Neuronal stem cell (in vitro differentiated cells): ENCODE results near the gene STOX1.

Experiments
- DNase-seq: peaks from one replicate; pipeline ENCODE4 v3.0.0-alpha.2; 2013; ENCODE audit warnings: low spot score
- H2AFZ ChIP-seq: one replicate; pipeline ENCODE4 v1.6.1; 2013; ENCODE audit warnings: mild to moderate bottlenecking, low read length, inconsistent platforms
- H2AK5ac ChIP-seq: 2 replicates; pipeline ENCODE4 v1.6.1; 2013; ENCODE audit warnings: low read depth, mild to moderate bottlenecking, inconsistent platforms, low read length, moderate library complexity, mixed read lengths
- H2BK120ac ChIP-seq: 2 replicates; pipeline ENCODE4 v1.6.1; 2013; ENCODE audit warnings: low read depth, mild to moderate bottlenecking, inconsistent platforms, low read length, moderate library complexity, mixed read lengths
- H2BK12ac ChIP-seq: one replicate; pipeline ENCODE4 v1.6.1; 2013; ENCODE audit warnings: low read length, inconsistent platforms
- H2BK15ac ChIP-seq: 2 replicates; pipeline ENCODE4 v1.6.1; 2013; ENCODE audit warnings: mild to moderate bottlenecking, low read length, inconsistent platforms, mixed read lengths
- H2BK5ac ChIP-seq: one replicate; pipeline ENCODE4 v1.6.1; 2013; ENCODE audit warnings: inconsistent platforms, mild to moderate bottlenecking, low read length, moderate library complexity
- H3K14ac ChIP-seq: one replicate; pipeline ENCODE4 v1.6.1; 2013; ENCODE audit warnings: low read length, inconsistent platforms
- H3K18ac ChIP-seq: 2 replicates; pipeline ENCODE4 v1.6.1; 2013; ENCODE audit warnings: low read length, inconsistent platforms
- H3K23ac ChIP-seq: 2 replicates; pipeline ENCODE4 v1.6.1; 2013; ENCODE audit warnings: low read depth, mild to moderate bottlenecking, mixed read lengths, low read length, inconsistent platforms; ENCODE audit not compliant: poor library complexity
- H3K27ac ChIP-seq: replicated peaks from 3 replicates; pipeline ENCODE4 v1.5.1; 2013; ENCODE audit warnings: low read length, inconsistent platforms
- H3K27me3 ChIP-seq, 3 experiments: 2 replicates each; pipeline ENCODE4 v1.6.1; 2013; ENCODE audit warnings: low read length in 3 of 3, mild to moderate bottlenecking in 2 of 3, inconsistent platforms in 1 of 3, low read depth in 1 of 3, mixed read lengths in 1 of 3, moderate library complexity in 1 of 3; ENCODE audit not compliant: control insufficient read depth in 3 of 3, insufficient read depth in 3 of 3
- H3K36me3 ChIP-seq, 2 donors: replicated peaks in 1 of 2; 2 replicates each; pipeline ENCODE4 v1.6.1; 2013; ENCODE audit warnings: low read length in 2 of 2; ENCODE audit not compliant: control insufficient read depth in 2 of 2, insufficient read depth in 2 of 2
- H3K4ac ChIP-seq: 2 replicates; pipeline ENCODE4 v1.6.1; 2013; ENCODE audit warnings: inconsistent platforms, mild to moderate bottlenecking, low read length, moderate library complexity
- H3K4me1 ChIP-seq, 2 donors: 1 replicate in 1 of 2; 2 replicates in 1 of 2; pipeline ENCODE4 v1.6.1; 2013; ENCODE audit warnings: low read length in 2 of 2, low read depth in 1 of 2; ENCODE audit not compliant: control insufficient read depth in 2 of 2, insufficient read depth in 1 of 2
- H3K4me2 ChIP-seq: one replicate; pipeline ENCODE4 v1.6.1; 2013; ENCODE audit warnings: mild to moderate bottlenecking, low read length, inconsistent platforms; ENCODE audit not compliant: insufficient read depth, poor library complexity, severe bottlenecking
- H3K4me3 ChIP-seq, 2 donors: 2 replicates each; pipeline ENCODE4 v1.5.1; 2013; ENCODE audit warnings: low read length in 2 of 2, mild to moderate bottlenecking in 2 of 2, inconsistent platforms in 1 of 2, moderate library complexity in 1 of 2
- H3K79me1 ChIP-seq: one replicate; pipeline ENCODE4 v1.6.1; 2013; ENCODE audit warnings: low read depth, mild to moderate bottlenecking, inconsistent platforms, low read length, moderate library complexity
- H3K9ac ChIP-seq: one replicate; pipeline ENCODE4 v1.6.1; 2013; ENCODE audit warnings: mild to moderate bottlenecking, low read depth, low read length, inconsistent platforms; ENCODE audit not compliant: poor library complexity
- H3K9me3 ChIP-seq, 2 donors: replicated peaks in 1 of 2; 2 replicates each; pipeline versions ENCODE3 to v1.6.1; 2013; ENCODE audit warnings: low read length in 2 of 2, mild to moderate bottlenecking in 2 of 2, inconsistent platforms in 1 of 2, low read depth in 1 of 2, mixed read lengths in 1 of 2, moderate library complexity in 1 of 2; ENCODE audit not compliant: control insufficient read depth in 2 of 2, insufficient read depth in 1 of 2
- H4K8ac ChIP-seq: one replicate; pipeline ENCODE4 v1.6.1; 2013; ENCODE audit warnings: low read depth, mild to moderate bottlenecking, inconsistent platforms, low read length, moderate library complexity
- H4K91ac ChIP-seq: one replicate; pipeline ENCODE4 v1.6.1; 2013; ENCODE audit warnings: low read length, low read depth, mild to moderate bottlenecking, inconsistent platforms; ENCODE audit not compliant: poor library complexity
- WGBS, 2 donors: extraction: QIAGEN DNeasy Blood & Tissue Kit; methylation state at CpG; one replicate each; pipeline ENCODE4 v1.1.7; 2013; ENCODE audit warnings: missing lambda C conversion rate in 2 of 2, mixed read lengths in 1 of 2; ENCODE audit not compliant: insufficient read length in 2 of 2, insufficient replicate concordance in 1 of 2; ENCODE audit errors: extremely low coverage in 2 of 2; 5-methylcytosine and 5-hydroxymethylcytosine counted together

STOX1 gene

GRCh38 chr10:68848806-68849205 is 21.5 kb downstream of the STOX1 start:
- no peak overlapping the region for H2AK5ac ChIP-seq
- H3K14ac ChIP-seq: no peak overlapping the region
- no peak overlapping the region for H2AFZ ChIP-seq
- no peak overlapping the region for H3K23ac ChIP-seq
- no peaks in the 10 kb centered on the region for H3K27me3 ChIP-seq
- H2BK5ac ChIP-seq: no peak overlapping the region
- H4K91ac ChIP-seq: no peak overlapping the region
- no peaks in the 10 kb centered on the region for H3K36me3 ChIP-seq
- DNase-seq: no peak
- no peak overlapping the region for H3K4me2 ChIP-seq
- no CpG with 5 or more reads among the region's 4 CpGs for WGBS, 2 donors
- no peak overlapping the region for H3K18ac ChIP-seq
- no peak overlapping the region for H3K27ac ChIP-seq
- no peak overlapping the region for H2BK12ac ChIP-seq
- no peaks in the 10 kb centered on the region for H3K79me1 ChIP-seq
- no peak overlapping the region for H2BK15ac ChIP-seq
- no peak overlapping the region for H3K9ac ChIP-seq
- H3K4me1 ChIP-seq: no peaks in the 10 kb centered on the region
- H3K4me3 ChIP-seq: no peak overlapping the region
- no peak overlapping the region for H2BK120ac ChIP-seq
- H4K8ac ChIP-seq: no peak overlapping the region
- H3K4ac ChIP-seq: no peak overlapping the region
- no peaks in the 10 kb centered on the region for H3K9me3 ChIP-seq

DNA sequence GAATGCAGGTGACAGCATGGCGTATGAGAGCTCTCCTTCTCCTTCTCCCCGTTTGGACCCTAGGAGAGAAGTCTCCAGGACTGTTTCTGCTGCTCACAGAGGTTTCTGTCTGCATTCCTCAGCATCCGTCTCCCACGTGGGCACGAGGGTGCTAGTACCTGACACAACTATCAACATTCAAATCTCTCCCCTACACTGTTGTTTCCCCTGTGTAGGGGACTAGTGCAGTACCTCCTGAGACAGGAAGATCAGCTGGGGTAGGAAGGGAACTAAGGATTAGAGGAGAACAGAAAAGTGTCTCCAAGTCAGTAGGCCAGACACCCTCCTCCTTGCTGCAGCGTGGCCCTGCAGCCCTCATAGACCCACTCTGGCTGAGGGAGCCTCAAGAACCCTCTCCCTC is 29.0 kb downstream of the STOX1 start:
- no peak overlapping the region for H3K4me3 ChIP-seq
- no peak overlapping the region for H2BK15ac ChIP-seq
- no peaks in the 10 kb centered on the region for H3K79me1 ChIP-seq
- no peak overlapping the region for H4K91ac ChIP-seq
- no CpG with 5 or more reads among the region's 6 CpGs for WGBS, 2 donors
- no peak overlapping the region for H3K4me2 ChIP-seq
- peaks cover 1 to 9% of the 10 kb centered on the region in 2 donors for H3K9me3 ChIP-seq
- H3K27me3 ChIP-seq: no peaks in the 10 kb centered on the region
- DNase-seq: no peak
- H3K9ac ChIP-seq: no peak overlapping the region
- H2AK5ac ChIP-seq: no peak overlapping the region
- no peak overlapping the region for H3K4ac ChIP-seq
- no peak overlapping the region for H2AFZ ChIP-seq
- H3K36me3 ChIP-seq: no peaks in the 10 kb centered on the region
- H2BK12ac ChIP-seq: no peak overlapping the region
- H3K4me1 ChIP-seq: no peaks in the 10 kb centered on the region
- H2BK120ac ChIP-seq: no peak overlapping the region
- H2BK5ac ChIP-seq: no peak overlapping the region
- no peak overlapping the region for H3K27ac ChIP-seq
- H3K14ac ChIP-seq: no peak overlapping the region
- H3K18ac ChIP-seq: no peak overlapping the region
- no peak overlapping the region for H4K8ac ChIP-seq
- H3K23ac ChIP-seq: no peak overlapping the region

DNA sequence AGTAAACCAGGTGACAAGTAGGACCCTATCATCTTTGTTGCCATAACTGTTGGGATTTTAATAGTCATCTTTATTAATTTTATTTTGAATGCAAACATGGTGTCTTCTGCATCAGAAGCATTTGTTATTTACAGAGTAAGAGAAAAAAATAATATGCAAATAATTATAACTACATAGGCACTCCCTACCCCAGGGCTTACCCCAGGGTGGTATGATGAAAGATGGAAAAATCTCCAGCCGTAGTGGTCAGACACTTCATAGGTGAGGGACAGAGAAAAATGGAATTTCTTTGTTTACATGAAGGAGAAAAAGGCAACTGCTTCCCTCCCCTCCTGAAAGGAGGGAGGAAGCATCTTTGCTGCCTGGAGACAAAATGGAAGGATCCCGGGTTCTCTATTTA is 29.7 kb downstream of the STOX1 start:
- Histone ChIP-seq H3K36me3 (no peaks in the 10 kb centered on the region), H3K4me1 (no peaks in the 10 kb centered on the region), H4K8ac (no peak overlapping the region), H3K27ac (no peak overlapping the region), H2BK5ac (no peak overlapping the region), H3K79me1 (no peaks in the 10 kb centered on the region), H3K9ac (no peak overlapping the region), H3K27me3 (no peaks in the 10 kb centered on the region), H3K4me3 (no peak overlapping the region), H2BK12ac (no peak overlapping the region), H4K91ac (no peak overlapping the region), H3K23ac (no peak overlapping the region), H2BK120ac (no peak overlapping the region), H3K4ac (no peak overlapping the region), H3K9me3 (peaks cover 1 to 16% of the 10 kb centered on the region in 2 donors), H3K14ac (no peak overlapping the region), H3K18ac (no peak overlapping the region), H2AK5ac (no peak overlapping the region), H2BK15ac (no peak overlapping the region), H3K4me2 (no peak overlapping the region), H2AFZ (no peak overlapping the region)
- no peak for DNase-seq
- no CpG with 5 or more reads among the region's 2 CpGs for WGBS, 2 donors

DNA sequence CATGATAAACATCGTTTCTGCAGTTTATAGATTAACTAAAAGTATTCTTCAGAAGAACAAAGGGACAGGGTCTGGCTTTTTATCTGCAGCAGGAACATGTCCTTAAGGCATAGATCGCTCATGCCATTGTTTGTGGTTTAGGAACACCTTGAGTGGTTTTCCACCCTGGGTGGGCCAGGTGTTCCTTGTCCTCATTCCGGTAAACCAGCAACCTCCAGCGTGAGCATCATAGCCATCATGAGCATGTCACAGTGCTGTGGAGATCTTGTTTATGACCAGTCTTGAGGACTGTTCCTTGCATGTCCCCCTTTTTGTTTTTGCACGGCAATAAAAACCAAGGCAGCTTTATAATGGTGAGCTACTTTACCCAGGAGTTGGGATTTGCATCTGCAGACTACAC is 33.9 kb downstream of the STOX1 start:
- Histone ChIP-seq H4K8ac (no peak overlapping the region), H3K23ac (no peak overlapping the region), H3K36me3 (no peaks in the 10 kb centered on the region), H3K4me1 (no peaks in the 10 kb centered on the region), H2AK5ac (no peak overlapping the region), H3K79me1 (no peaks in the 10 kb centered on the region), H3K4me3 (no peak overlapping the region), H2BK5ac (no peak overlapping the region), H3K4ac (no peak overlapping the region), H2BK12ac (no peak overlapping the region), H2BK120ac (no peak overlapping the region), H3K18ac (no peak overlapping the region), H3K9me3 (peaks cover 0 to 20% of the 10 kb centered on the region in 2 donors), H3K27ac (no peak overlapping the region), H2AFZ (no peak overlapping the region), H3K14ac (no peak overlapping the region), H3K4me2 (no peak overlapping the region), H2BK15ac (no peak overlapping the region), H3K9ac (no peak overlapping the region), H3K27me3 (no peaks in the 10 kb centered on the region), H4K91ac (no peak overlapping the region)
- DNase-seq: no peak
- WGBS, 2 donors: no CpG with 5 or more reads among the region's 5 CpGs
